GM12878 (cell line): ENCODE results near the gene LRRC55. TPM values are rescaled to one million over a fixed set of nuclear protein-coding genes. Genes with fewer than 3 reads are reported as not detected.

Experiments used
- ATAC-seq: fragments of 200-7000 bp; cut with Tn5 transposase; 3 replicates; pipeline ENCODE4 v1.9.1; 2020; ENCODE audit warnings: mild to moderate bottlenecking, moderate library complexity
- BruUV-seq: library from RNA; stranded (reverse); fragments of 400-500 nt; replicated peaks from 2 replicates; lab custom pipeline; 2021; lab: Mats Ljungman, UMichigan
- CTCF ChIA-PET: fragments of 300-600 bp; sonication (Branson Sonifier 250); formaldehyde crosslinking; extraction: SDS; loops from one replicate; lab custom pipeline; 2021; ENCODE audit warnings: inconsistent platforms; lab: Yijun Ruan, JAX
- POLR2A ChIA-PET: fragments of 350-600 bp; formaldehyde crosslinking; extraction: SDS; loops from one replicate; lab custom pipeline; 2021; ENCODE audit warnings: inconsistent platforms; lab: Charles Lee
- RAD21 ChIA-PET: fragments of 300-600 bp; sonication (Branson Sonifier 250); formaldehyde crosslinking; loops from one replicate; lab custom pipeline; 2023; ENCODE audit warnings: antibody characterized with exemption; ENCODE audit not compliant: unreplicated experiment; lab: Charles Lee
- SMC1A ChIA-PET: fragments of 300-600 bp; sonication (Branson Sonifier 250); formaldehyde crosslinking; loops from one replicate; lab custom pipeline; 2023; ENCODE audit not compliant: unreplicated experiment, uncharacterized antibody; lab: Charles Lee
- DNase-seq: peaks from one replicate; pipeline ENCODE4 v3.0.0-alpha.2; 2011; ENCODE audit warnings: low read depth, low spot score
- FAIRE-seq: peaks from 3 replicates; lab custom pipeline; 2011; peaks lifted over from hg19 to GRCh38; lab: Jason Lieb, UNC
- H2AFZ ChIP-seq: 2 replicates; pipeline ENCODE4 v1.6.0; 2011; ENCODE audit warnings: low read depth, low read length, control low read depth; ENCODE audit not compliant: control insufficient read depth
- H3K27ac ChIP-seq: 2 replicates; pipeline ENCODE4 v1.5.1; 2011; ENCODE audit warnings: control low read depth; ENCODE audit not compliant: control insufficient read depth, insufficient read depth
- H3K27me3 ChIP-seq, 2 experiments: replicated peaks in 1 of 2; 2 replicates each; pipeline versions ENCODE4 v1.6.0 to v1.6.1; 2011; ENCODE audit warnings: low read length in 1 of 2; ENCODE audit not compliant: control insufficient read depth in 2 of 2, insufficient read depth in 2 of 2
- H3K36me3 ChIP-seq, 2 experiments: 2 replicates each; pipeline ENCODE4 v1.5.1; 2011; ENCODE audit warnings: low read length in 1 of 2; ENCODE audit not compliant: control insufficient read depth in 2 of 2, insufficient read depth in 2 of 2
- H3K4me1 ChIP-seq: 2 replicates; pipeline ENCODE4 v1.6.1; 2011; ENCODE audit warnings: mild to moderate bottlenecking, low read length, moderate library complexity, mixed read lengths; ENCODE audit not compliant: control insufficient read depth, insufficient read depth
- H3K4me2 ChIP-seq: 2 replicates; pipeline ENCODE4 v1.6.0; 2011; ENCODE audit warnings: control low read depth; ENCODE audit not compliant: control insufficient read depth, insufficient read depth
- H3K4me3 ChIP-seq: fragments of 200-600 bp; sonication (generic); 2 replicates; pipeline ENCODE4 v1.5.1; 2016
- H3K79me2 ChIP-seq: 2 replicates; pipeline ENCODE4 v1.6.0; 2011; ENCODE audit warnings: low read length; ENCODE audit not compliant: control insufficient read depth, insufficient read depth
- H3K9ac ChIP-seq: 2 replicates; pipeline ENCODE4 v1.8.0; 2011; ENCODE audit warnings: low read length, control low read depth, mixed read lengths; ENCODE audit not compliant: control insufficient read depth, insufficient read depth
- H3K9me3 ChIP-seq: replicated peaks from 3 replicates; pipeline ENCODE4 v1.5.1; 2011; ENCODE audit warnings: mild to moderate bottlenecking, low read length; ENCODE audit not compliant: control insufficient read depth, insufficient read depth
- H4K20me1 ChIP-seq: 2 replicates; pipeline ENCODE4 v1.6.0; 2011; ENCODE audit not compliant: control insufficient read depth, insufficient read depth
- ATF3 ChIP-seq: IDR thresholded peaks from 2 replicates; pipeline ENCODE4 v1.6.1; 2011; ENCODE audit warnings: low read depth, mild to moderate bottlenecking, low read length, moderate library complexity, borderline replicate concordance; ENCODE audit errors: extremely low read depth
- EZH2 ChIP-seq: IDR thresholded peaks from 2 replicates; pipeline ENCODE4 v1.6.1; 2012; ENCODE audit warnings: low read depth, mild to moderate bottlenecking, control low read depth, inconsistent platforms, low read length, borderline replicate concordance; ENCODE audit not compliant: control insufficient read depth
- HDAC2 ChIP-seq: fragments of 200-600 bp; sonication (generic); IDR thresholded peaks from 2 replicates; pipeline ENCODE4 v1.6.1; 2017
- NFIC ChIP-seq: IDR thresholded peaks from 2 replicates; pipeline ENCODE4 v1.6.1; 2012; ENCODE audit warnings: low read depth, mild to moderate bottlenecking, inconsistent platforms, low read length, moderate library complexity
- PML ChIP-seq: IDR thresholded peaks from 2 replicates; pipeline ENCODE4 v1.6.1; 2012; ENCODE audit warnings: low read length, inconsistent platforms
- RUNX3 ChIP-seq: IDR thresholded peaks from 2 replicates; pipeline ENCODE4 v1.6.1; 2012; ENCODE audit warnings: low read length, inconsistent platforms
- SP1 ChIP-seq: IDR thresholded peaks from one replicate; pipeline ENCODE4 v1.6.1; 2011; ENCODE audit warnings: low read depth, low read length
- TBL1XR1 ChIP-seq: IDR thresholded peaks from 2 replicates; pipeline ENCODE4 v1.6.1; 2012; ENCODE audit warnings: low read depth, low read length, improper control_type of control experiment
- WGBS: methylation state at CpG from one replicate; pipeline ENCODE4 v1.1.6; 2016; ENCODE audit warnings: low lambda C conversion rate; ENCODE audit not compliant: insufficient replicate concordance, insufficient coverage; ENCODE audit errors: missing lambda C conversion rate; 5-methylcytosine and 5-hydroxymethylcytosine counted together
- in situ Hi-C: fragments of 300-500 bp; cut with MboI; formaldehyde crosslinking; loops from 9 replicates; pipeline ENCODE4 v1.14.3; 2018; ENCODE audit warnings: mixed read lengths
- intact Hi-C: fragments of 100-400 bp; cut with micrococcal nuclease; formaldehyde crosslinking; loops from one replicate; pipeline ENCODE4 v1.14.2; 2022; ENCODE audit not compliant: unreplicated experiment
- polyA plus RNA-seq, 11 experiments: library from polyadenylated mRNA; depleted of rRNA in 4 of 11; unstranded in 6 of 11; stranded (reverse) in 5 of 11; fragments of >200 nt; fragmentation: Nextera tagmentation in 4 of 11; fragmentation: Illumina TruSeq in 1 of 11; extraction: Ambion mirVana in 4 of 11; extraction: Trizol in 1 of 11; gene quantifications; 1 replicate in 1 of 11; 2 replicates in 10 of 11; pipeline versions ENCODE4 v1.2.1 to v1.2.3, GENCODE V29; 2011 to 2016; ENCODE audit warnings: inconsistent platforms in 2 of 11, missing spikeins in 2 of 11, low read depth in 1 of 11
- total RNA-seq, 4 experiments: library from RNA; depleted of rRNA in 3 of 4; stranded (reverse); fragments of >200 nt in 3 of 4; fragmentation: Illumina TruSeq in 1 of 4; extraction: Trizol in 1 of 4; gene quantifications; 2 replicates each; pipeline versions ENCODE4 v1.2.1 to v1.2.3, GENCODE V29; 2013 to 2021

The LRRC55 gene
- total and polyA plus RNA-seq, 10 of the 15 experiments (the other 5 are each of a cell fraction or from before 2014, with no cell fraction given): 0.01 to 0.04 TPM; not detected in 8

DNA sequence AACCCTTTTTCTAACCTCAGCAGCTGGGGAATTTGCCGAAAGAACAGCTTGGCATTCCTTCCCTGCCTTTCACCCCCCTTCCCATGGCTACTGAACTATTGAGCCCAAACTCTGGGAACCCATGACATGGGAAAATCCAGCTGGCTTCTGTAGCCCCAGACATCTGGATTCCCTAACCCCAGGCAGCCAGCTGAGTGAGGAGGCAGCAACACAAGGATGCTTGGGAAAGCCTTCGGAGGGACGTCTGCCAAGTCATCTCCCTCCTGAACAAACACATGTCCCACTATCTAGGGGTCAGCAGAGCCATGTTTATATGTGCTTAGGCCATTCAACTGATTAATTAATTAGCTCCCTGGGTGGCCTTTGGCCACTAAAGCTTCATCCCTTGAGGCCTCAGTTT is 21.6 kb downstream of the LRRC55 start:
- in situ Hi-C loops (no loop called here), intact Hi-C loops (no loop called here)
- Histone ChIP-seq H3K9ac (no peak overlapping the region), H3K36me3 (no peaks in the 10 kb centered on the region), H3K27ac (no peak overlapping the region), H4K20me1 (no peaks in the 10 kb centered on the region), H3K4me1 (no peaks in the 10 kb centered on the region), H3K9me3 (no peaks in the 10 kb centered on the region), H3K27me3 (no peaks in the 10 kb centered on the region; a peak in 1 of 4 replicates), H3K4me3 (no peak overlapping the region), H3K4me2 (no peak overlapping the region), H3K79me2 (no peaks in the 10 kb centered on the region), H2AFZ (no peak overlapping the region)
- no peak for ATAC-seq
- TF ChIP-seq TBL1XR1: no peak
- no peak for TF ChIP-seq EZH2
- TF ChIP-seq HDAC2: no peak
- no peak for TF ChIP-seq RUNX3
- TF ChIP-seq NFIC: no peak
- no peak for TF ChIP-seq PML
- TF ChIP-seq ATF3: no peak
- TF ChIP-seq SP1: no peak
- no TSS peak for BruUV-seq
- SMC1A ChIA-PET: no interaction called here
- WGBS: 55% methylated on average over 3 of the region's 3 CpGs
- FAIRE-seq: no peak
- DNase-seq: no peak
- POLR2A ChIA-PET: no interaction called here
- RAD21 ChIA-PET: no interaction called here
- CTCF ChIA-PET: interaction anchor here (0.8 to 1.0 kb wide), 2 partner anchors 9 to 47 kb away, joined by 3 read pairs; no protein-coding TSS in a partner anchor
